Neutrophil (primary cell): ENCODE results near the gene ATP8B3.

ENCODE experiments used
- H3K27ac ChIP-seq: fragments of 200-600 bp; sonication (generic); 2 replicates; pipeline ENCODE4 v1.5.1; 2016; ENCODE audit warnings: mild to moderate bottlenecking, moderate library complexity
- H3K27me3 ChIP-seq: fragments of 200-600 bp; sonication (generic); 2 replicates; pipeline ENCODE4 v1.6.0; 2016; ENCODE audit warnings: mild to moderate bottlenecking
- H3K36me3 ChIP-seq: fragments of 200-600 bp; sonication (generic); 2 replicates; pipeline ENCODE4 v1.5.1; 2017
- H3K4me1 ChIP-seq, 2 experiments: fragments of 200-600 bp in 1 of 2; sonication (generic) in 1 of 2; 1 replicate in 1 of 2; 2 replicates in 1 of 2; pipeline versions ENCODE4 v1.5.1 to v1.6.1; 2013 to 2016; ENCODE audit warnings: low read depth in 1 of 2, low read length in 1 of 2, mild to moderate bottlenecking in 1 of 2, moderate library complexity in 1 of 2; ENCODE audit not compliant: control insufficient read depth in 1 of 2, insufficient read depth in 1 of 2
- H3K4me3 ChIP-seq, 2 experiments: fragments of 200-600 bp in 1 of 2; sonication (generic) in 1 of 2; 1 replicate in 1 of 2; 2 replicates in 1 of 2; pipeline ENCODE4 v1.5.1; 2013 to 2016; ENCODE audit warnings: low read depth in 1 of 2, low read length in 1 of 2, mild to moderate bottlenecking in 1 of 2, moderate library complexity in 1 of 2
- H3K9me3 ChIP-seq: fragments of 200-600 bp; sonication (generic); 2 replicates; pipeline ENCODE4 v1.5.1; 2016
- TF ChIP-seq, protein P1 (sequence below): fragments of 200-600 bp; sonication (generic); IDR thresholded peaks from 2 replicates; pipeline ENCODE4 v1.5.1; 2016; ENCODE audit warnings: antibody characterized with exemption

Gene ATP8B3

DNA sequence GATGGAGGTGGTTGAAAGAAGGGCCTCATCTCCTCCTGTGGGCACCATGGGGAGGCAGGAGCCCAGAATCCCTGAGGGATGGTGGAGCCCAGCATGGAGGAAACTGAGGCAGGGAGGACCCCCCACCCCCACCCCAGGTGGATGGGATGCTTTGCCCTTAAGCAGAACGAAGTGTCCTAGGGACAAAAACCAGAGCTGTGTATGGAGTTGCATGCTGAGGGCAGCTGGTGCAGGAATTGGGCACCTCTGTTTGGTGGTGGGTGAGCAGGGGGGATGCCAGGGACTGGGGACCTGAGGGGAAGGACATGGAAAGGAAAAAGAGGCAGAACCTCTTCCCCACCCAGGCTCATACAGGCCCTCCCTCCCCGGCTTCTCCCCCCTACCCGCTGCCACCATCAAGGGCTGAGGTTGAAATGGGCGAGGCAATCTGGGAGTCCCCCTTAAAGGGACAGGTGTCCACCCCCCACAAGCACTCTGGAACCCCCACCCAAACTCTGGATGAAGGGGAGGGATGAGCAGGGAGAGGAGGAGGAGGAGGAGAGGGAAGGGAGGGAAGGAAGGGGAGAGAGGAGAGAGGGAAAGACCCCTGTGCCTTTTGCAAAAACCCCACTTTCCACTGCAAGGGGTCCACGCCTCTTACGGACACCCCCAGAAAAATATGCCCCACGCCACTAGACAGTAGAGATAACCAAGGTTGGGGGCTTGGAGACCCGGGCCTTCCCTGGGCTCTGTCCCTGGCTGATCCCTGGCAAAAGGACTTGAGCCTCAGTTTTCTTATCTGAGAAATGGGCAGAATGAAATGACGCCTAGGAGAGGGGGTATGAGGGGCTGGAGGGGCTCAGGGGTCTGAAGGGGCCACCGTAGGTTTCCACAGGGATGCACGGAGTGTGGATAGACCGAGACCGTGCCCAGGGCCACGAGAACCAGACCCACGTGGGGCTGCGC is 52.8 kb downstream of the ATP8B3 start:
- Histone ChIP-seq H3K27ac (no peak overlapping the region), H3K27me3 (peaks cover 99% of the 10 kb centered on the region), H3K9me3 (no peaks in the 10 kb centered on the region), H3K4me3 (no peak overlapping the region), H3K4me1 (peaks cover 13 to 14% of the 10 kb centered on the region in 2 experiments), H3K36me3 (no peaks in the 10 kb centered on the region)
- TF ChIP-seq, protein P1, sequence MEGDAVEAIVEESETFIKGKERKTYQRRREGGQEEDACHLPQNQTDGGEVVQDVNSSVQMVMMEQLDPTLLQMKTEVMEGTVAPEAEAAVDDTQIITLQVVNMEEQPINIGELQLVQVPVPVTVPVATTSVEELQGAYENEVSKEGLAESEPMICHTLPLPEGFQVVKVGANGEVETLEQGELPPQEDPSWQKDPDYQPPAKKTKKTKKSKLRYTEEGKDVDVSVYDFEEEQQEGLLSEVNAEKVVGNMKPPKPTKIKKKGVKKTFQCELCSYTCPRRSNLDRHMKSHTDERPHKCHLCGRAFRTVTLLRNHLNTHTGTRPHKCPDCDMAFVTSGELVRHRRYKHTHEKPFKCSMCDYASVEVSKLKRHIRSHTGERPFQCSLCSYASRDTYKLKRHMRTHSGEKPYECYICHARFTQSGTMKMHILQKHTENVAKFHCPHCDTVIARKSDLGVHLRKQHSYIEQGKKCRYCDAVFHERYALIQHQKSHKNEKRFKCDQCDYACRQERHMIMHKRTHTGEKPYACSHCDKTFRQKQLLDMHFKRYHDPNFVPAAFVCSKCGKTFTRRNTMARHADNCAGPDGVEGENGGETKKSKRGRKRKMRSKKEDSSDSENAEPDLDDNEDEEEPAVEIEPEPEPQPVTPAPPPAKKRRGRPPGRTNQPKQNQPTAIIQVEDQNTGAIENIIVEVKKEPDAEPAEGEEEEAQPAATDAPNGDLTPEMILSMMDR = no peak

DNA sequence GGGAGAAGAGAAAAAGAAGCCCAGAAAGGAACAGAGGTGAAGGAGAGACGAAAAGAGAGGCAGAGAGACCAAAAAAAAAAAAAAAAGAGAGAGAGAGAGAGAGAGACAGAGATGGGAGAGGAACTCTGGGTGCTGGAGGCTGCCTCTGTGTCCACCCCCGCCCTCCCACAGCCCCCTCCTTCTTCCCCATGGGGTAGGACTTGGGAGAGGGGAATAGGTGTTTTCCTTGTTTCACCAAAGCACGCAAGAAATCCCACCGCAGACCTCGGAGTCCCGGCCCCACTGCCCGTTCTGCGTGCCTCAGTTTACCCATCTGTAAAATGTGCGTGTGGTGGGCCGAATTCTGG is 53.9 kb downstream of the ATP8B3 start:
- no peak overlapping the region for H3K27ac ChIP-seq
- no peaks in the 10 kb centered on the region for H3K9me3 ChIP-seq
- H3K36me3 ChIP-seq = no peaks in the 10 kb centered on the region
- H3K27me3 ChIP-seq = peaks cover 97% of the 10 kb centered on the region
- H3K4me1 ChIP-seq = peaks cover 13 to 14% of the 10 kb centered on the region in 2 experiments
- TF ChIP-seq, protein P1 = no peak
- H3K4me3 ChIP-seq = no peak overlapping the region

DNA sequence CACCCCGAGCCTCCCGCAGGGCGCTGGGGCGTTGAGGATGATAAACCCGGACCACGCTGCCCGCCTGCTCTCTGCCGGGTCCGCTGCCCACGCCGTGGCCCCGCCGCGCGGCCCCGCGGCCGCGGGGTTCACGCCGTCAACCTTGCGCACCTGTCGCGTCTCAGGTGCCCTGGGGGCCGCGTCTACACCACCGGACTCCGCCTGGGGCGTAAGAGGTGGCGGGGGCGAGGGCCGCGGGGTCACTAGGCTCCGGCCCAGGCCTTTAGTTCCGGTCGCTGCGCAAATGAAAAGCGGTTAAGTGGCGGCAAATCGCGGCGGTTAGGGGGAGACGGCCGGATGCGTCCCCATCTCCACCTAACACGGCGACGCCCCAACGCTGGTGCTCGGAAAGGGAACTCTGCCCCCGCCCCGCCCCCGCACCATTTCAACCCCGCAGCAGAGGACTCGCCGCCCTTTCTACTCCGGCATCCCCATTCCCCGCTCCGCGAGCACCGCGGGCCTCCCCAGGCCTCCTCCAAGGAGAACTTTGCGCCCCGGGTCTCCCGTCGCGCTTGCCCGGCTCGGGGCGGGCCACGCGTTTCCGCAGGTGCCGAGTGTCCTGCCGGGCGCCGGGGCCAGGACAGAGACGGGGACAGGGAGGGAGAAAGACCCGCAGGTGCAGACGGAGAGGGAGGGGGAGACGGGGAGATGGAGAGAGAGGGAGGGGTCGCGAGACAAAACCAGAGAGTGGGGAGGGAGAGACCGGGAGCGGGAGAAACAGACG is 54.4 kb downstream of the ATP8B3 start:
- peaks cover 97% of the 10 kb centered on the region for H3K27me3 ChIP-seq
- H3K4me3 ChIP-seq = no peak overlapping the region

DNA sequence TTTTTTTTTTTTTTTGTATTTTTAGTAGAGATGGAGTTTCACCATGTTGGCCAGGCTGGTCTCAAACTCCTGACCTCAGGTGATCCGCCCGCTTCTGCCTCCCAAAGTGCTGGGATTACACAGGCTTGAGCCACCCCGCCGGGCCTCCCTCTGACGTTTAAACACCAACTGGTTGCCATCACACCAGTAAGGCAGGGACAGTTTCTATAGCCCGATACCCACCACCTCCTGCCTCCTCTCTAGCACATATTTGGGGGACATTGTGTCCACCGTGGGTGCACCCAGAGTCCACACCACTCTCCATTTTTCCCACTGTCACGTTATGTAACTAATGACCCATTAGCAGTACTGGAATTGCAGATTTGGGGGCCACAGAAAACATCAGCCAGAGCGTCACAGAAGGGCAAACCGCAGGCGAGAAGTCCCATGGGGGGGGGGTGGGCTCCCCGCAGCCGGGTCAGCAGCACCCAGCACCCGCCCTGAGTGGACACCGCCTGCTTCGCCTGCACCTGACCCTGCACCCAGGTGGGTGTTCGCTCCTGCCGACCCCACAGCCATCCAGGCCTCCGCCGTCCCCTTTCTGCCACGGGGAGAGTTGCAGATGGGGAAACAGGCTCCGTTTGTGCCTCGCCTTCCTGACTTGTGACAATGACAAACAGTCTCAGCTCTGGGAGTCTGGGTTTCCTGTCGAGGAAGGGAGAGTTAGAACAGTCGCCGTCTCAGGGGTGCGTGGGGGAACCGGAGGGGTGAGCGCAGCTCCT is 55.2 kb downstream of the ATP8B3 start:
- Histone ChIP-seq H3K27ac (no peak overlapping the region), H3K4me3 (no peak overlapping the region), H3K4me1 (peaks cover 13 to 18% of the 10 kb centered on the region in 2 experiments), H3K36me3 (no peaks in the 10 kb centered on the region), H3K27me3 (peaks cover 97% of the 10 kb centered on the region), H3K9me3 (no peaks in the 10 kb centered on the region)
- TF ChIP-seq, protein P1 = no peak

More for the DNA sequence above, 54.4 kb downstream of the ATP8B3 start:
- H3K4me1 ChIP-seq = peaks cover 13 to 14% of the 10 kb centered on the region in 2 experiments
- H3K9me3 ChIP-seq = no peaks in the 10 kb centered on the region
- TF ChIP-seq, protein P1 = no peak
- no peaks in the 10 kb centered on the region for H3K36me3 ChIP-seq
- H3K27ac ChIP-seq = no peak overlapping the region

DNA sequence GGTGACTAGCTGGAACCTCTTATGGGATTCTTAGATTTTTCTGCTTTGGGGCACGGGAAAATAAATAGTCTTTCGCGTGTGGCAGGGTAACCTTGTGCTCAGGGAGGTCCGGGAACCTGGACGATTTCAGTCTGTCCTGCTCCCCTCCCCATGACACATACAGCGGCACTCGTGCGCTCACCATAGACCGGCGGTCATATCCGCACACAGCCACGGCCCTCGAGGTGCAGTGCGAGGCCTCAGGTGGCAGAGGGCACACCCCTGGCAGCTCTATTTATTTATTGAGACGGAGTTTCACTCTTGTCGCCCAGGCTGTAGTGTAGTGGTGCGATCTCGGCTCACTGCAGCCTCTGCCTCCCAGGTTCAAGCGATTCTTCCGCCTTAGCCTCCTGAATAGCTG is 55.8 kb downstream of the ATP8B3 start:
- TF ChIP-seq, protein P1 = no peak
- no peaks in the 10 kb centered on the region for H3K36me3 ChIP-seq
- no peaks in the 10 kb centered on the region for H3K9me3 ChIP-seq
- no peak overlapping the region for H3K27ac ChIP-seq
- H3K4me1 ChIP-seq = peaks cover 13 to 19% of the 10 kb centered on the region in 2 experiments
- no peak overlapping the region for H3K4me3 ChIP-seq
- peaks cover 97% of the 10 kb centered on the region for H3K27me3 ChIP-seq
